GM21786 (cell line): ENCODE measurements around the gene TMEM79.
"Not testable (repeated sequence)": the region's sequence is repeated elsewhere in the genome, so short reads cannot be mapped to it uniquely, and the experiment has no call there.

ENCODE experiments used
- ATAC-seq: cut with Tn5 transposase; IDR thresholded peaks from one replicate; pipeline ENCODE4 v1.9.1; 2021; ENCODE audit not compliant: unreplicated experiment

The TMEM79 gene

GRCh38 chr1:156298852-156299357, 14.8 kb downstream of the TMEM79 start, which contains the start of gene VHLL:
TSS of gene VHLL (minus strand) at chr1:156299307. CDS start at chr1:156299189, 118 bp downstream.
- ATAC-seq = no peak

- no peak for ATAC-seq
Observed at GRCh38 chr1:156303241-156303640, 19.1 kb downstream of the TMEM79 start.

- ATAC-seq = no peak
Observed at GRCh38 chr1:156305215-156305614, 21.1 kb downstream of the TMEM79 start.

GRCh38 chr1:156308078-156308477, 24.0 kb downstream of the TMEM79 start:
- no peak for ATAC-seq

GRCh38 chr1:156310962-156311361, 26.8 kb downstream of the TMEM79 start:
- ATAC-seq = no peak

GRCh38 chr1:156316909-156317308, 32.8 kb downstream of the TMEM79 start:
- no peak for ATAC-seq

GRCh38 chr1:156319664-156320063, 35.5 kb downstream of the TMEM79 start:
- no peak for ATAC-seq

GRCh38 chr1:156320560-156320959, 36.4 kb downstream of the TMEM79 start:
- ATAC-seq = no peak

- ATAC-seq = not testable (repeated sequence)
Observed at GRCh38 chr1:156323179-156323578, 39.1 kb downstream of the TMEM79 start.

- no peak for ATAC-seq
Observed at GRCh38 chr1:156336242-156336641, 52.1 kb downstream of the TMEM79 start.

GRCh38 chr1:156337052-156337887, 53.1 kb downstream of the TMEM79 start:
- ATAC-seq = no peak

GRCh38 chr1:156337888-156338179, 53.7 kb downstream of the TMEM79 start:
- ATAC-seq = no peak

GRCh38 chr1:156338180-156338976, 54.3 kb downstream of the TMEM79 start, which contains the start of the genes CCT3 and TSACC:
TSS of gene CCT3 (minus strand) at chr1:156338292. CDS start at chr1:156338184, 108 bp downstream.
TSS of gene TSACC (plus strand) at chr1:156338526. CDS start at chr1:156339758, 1,232 bp downstream.
- peak; percentile 93 for ATAC-seq
